Vagina (tissue), 2 donors: ENCODE results near the gene PTPN6.

Experiments
- CTCF ChIP-seq, 3 experiments: fragments of 450-650 bp in 2 of 3; fragments of 200-600 bp in 1 of 3; sonication (generic) in 1 of 3; IDR thresholded peaks; one replicate each; pipeline ENCODE4 v1.5.1; 2017 to 2019; ENCODE audit warnings: antibody characterized with exemption in 3 of 3, mild to moderate bottlenecking in 2 of 3, moderate library complexity in 2 of 3
- POLR2A ChIP-seq, 2 donors: fragments of 450-650 bp; IDR thresholded peaks; one replicate each; pipeline ENCODE4 v1.6.1; 2017; ENCODE audit warnings: antibody characterized with exemption in 2 of 2, mild to moderate bottlenecking in 2 of 2, moderate library complexity in 2 of 2

GRCh38 chr12:6928703-6929407 lies 22.3 kb upstream of the PTPN6 start:
- TF ChIP-seq CTCF (IDR thresholded peaks at IDR 0.05) (no peak), POLR2A (IDR thresholded peaks at IDR 0.05) (no peak)
